GM23338 (cell line): ENCODE data around the gene HSPBP1. TPM values are rescaled to one million over a fixed set of nuclear protein-coding genes. Genes with fewer than 3 reads are reported as not detected.

ENCODE experiments used
- ATAC-seq: fragments of 200-7000 bp; cut with Tn5 transposase; 3 replicates; pipeline ENCODE4 v1.9.1; 2020
- DNase-seq: peaks from one replicate; pipeline ENCODE4 v3.0.0-alpha.2; 2015; ENCODE audit warnings: low spot score
- H2AFZ ChIP-seq: fragments of 200-600 bp; sonication (generic); 2 replicates; pipeline ENCODE4 v1.8.0; 2016; ENCODE audit warnings: antibody characterized with exemption, mild to moderate bottlenecking, moderate library complexity
- H3F3A ChIP-seq: fragments of 200-600 bp; sonication (generic); replicated peaks from 2 replicates; pipeline ENCODE4 v1.8.0; 2017; ENCODE audit warnings: antibody characterized with exemption, mixed run types, low read depth
- H3K27ac ChIP-seq: fragments of 200-600 bp; sonication (generic); 2 replicates; pipeline ENCODE4 v1.6.1; 2016; ENCODE audit warnings: low read depth
- H3K27me3 ChIP-seq: fragments of 200-600 bp; sonication (generic); 2 replicates; pipeline ENCODE4 v1.8.0; 2016; ENCODE audit warnings: mild to moderate bottlenecking, mixed run types, moderate library complexity; ENCODE audit not compliant: insufficient read depth
- H3K36me3 ChIP-seq: fragments of 200-600 bp; sonication (generic); 2 replicates; pipeline ENCODE4 v1.8.0; 2016; ENCODE audit warnings: mild to moderate bottlenecking; ENCODE audit not compliant: insufficient read depth
- H3K4me1 ChIP-seq: fragments of 200-600 bp; sonication (generic); 2 replicates; pipeline ENCODE4 v1.8.0; 2016; ENCODE audit warnings: mild to moderate bottlenecking, moderate library complexity; ENCODE audit not compliant: insufficient read depth
- H3K4me2 ChIP-seq: fragments of 200-600 bp; sonication (generic); 2 replicates; pipeline ENCODE4 v1.7.1; 2017; ENCODE audit warnings: mixed run types
- H3K4me3 ChIP-seq: fragments of 200-600 bp; sonication (generic); 2 replicates; pipeline ENCODE4 v1.6.1; 2016; ENCODE audit warnings: mixed run types
- H3K79me2 ChIP-seq: fragments of 200-600 bp; sonication (generic); replicated peaks from 2 replicates; pipeline ENCODE4 v1.8.0; 2017; ENCODE audit warnings: mild to moderate bottlenecking; ENCODE audit not compliant: insufficient read depth
- H3K9me2 ChIP-seq: fragments of 200-600 bp; sonication (generic); 2 replicates; pipeline ENCODE4 v1.8.0; 2017; ENCODE audit not compliant: insufficient read depth
- H4K20me1 ChIP-seq: fragments of 200-600 bp; sonication (generic); replicated peaks from 2 replicates; pipeline ENCODE4 v1.8.0; 2017; ENCODE audit warnings: mild to moderate bottlenecking; ENCODE audit not compliant: insufficient read depth
- H3K27ac Mint-ChIP-seq: 2 replicates; pipeline ENCODE4 v1.8.0; 2020; ENCODE audit warnings: inconsistent platforms, mild to moderate bottlenecking, moderate library complexity, mixed read lengths
- H3K27me3 Mint-ChIP-seq: 3 replicates; pipeline ENCODE4 v1.8.0; 2022; ENCODE audit warnings: low read depth, mild to moderate bottlenecking, moderate library complexity, mixed read lengths, inconsistent platforms; ENCODE audit not compliant: insufficient read depth, poor library complexity
- H3K36me3 Mint-ChIP-seq: 3 replicates; pipeline ENCODE4 v1.8.0; 2021; ENCODE audit warnings: low read depth, mild to moderate bottlenecking, inconsistent platforms, moderate library complexity, mixed read lengths
- H3K4me1 Mint-ChIP-seq: 3 replicates; pipeline ENCODE4 v1.8.0; 2020; ENCODE audit warnings: mild to moderate bottlenecking, inconsistent platforms, mixed read lengths
- H3K4me3 Mint-ChIP-seq: 3 replicates; pipeline ENCODE4 v1.8.0; 2021; ENCODE audit warnings: moderate library complexity, mild to moderate bottlenecking, inconsistent platforms, mixed read lengths
- H3K9me3 Mint-ChIP-seq: 3 replicates; pipeline ENCODE4 v1.8.0; 2020; ENCODE audit warnings: moderate library complexity, mild to moderate bottlenecking, inconsistent platforms, mixed read lengths
- CREB1 ChIP-seq: fragments of 250-450 bp; sonication (Bioruptor Pico); IDR thresholded peaks from 2 replicates; pipeline ENCODE4 v1.5.0; 2020; ENCODE audit warnings: low read depth, mild to moderate bottlenecking, moderate library complexity
- CTCF ChIP-seq, 2 experiments: fragments of 200-600 bp in 1 of 2; sonication (generic) in 1 of 2; conservative IDR thresholded peaks; 2 replicates each; pipeline versions ENCODE4 v1.5.1 to v1.6.1; 2016 to 2017; ENCODE audit warnings: antibody characterized with exemption in 2 of 2, low read depth in 2 of 2, mild to moderate bottlenecking in 2 of 2, moderate library complexity in 1 of 2
- EZH2 ChIP-seq: fragments of 200-600 bp; sonication (generic); IDR thresholded peaks from one replicate; pipeline ENCODE4 v1.8.0; 2017; ENCODE audit warnings: antibody characterized with exemption, mild to moderate bottlenecking, low read depth; ENCODE audit not compliant: unreplicated experiment
- EZH2phosphoT487 ChIP-seq: fragments of 200-600 bp; sonication (generic); IDR thresholded peaks from one replicate; pipeline ENCODE4 v1.8.1; 2018; ENCODE audit warnings: antibody characterized with exemption; ENCODE audit not compliant: unreplicated experiment
- JUNB ChIP-seq: IDR thresholded peaks from one replicate; pipeline ENCODE4 v1.6.1; 2016; ENCODE audit warnings: antibody characterized with exemption; ENCODE audit not compliant: unreplicated experiment
- NANOG ChIP-seq: IDR thresholded peaks from 2 replicates; pipeline ENCODE4 v1.6.1; 2016; ENCODE audit warnings: antibody characterized with exemption, borderline replicate concordance
- POLR2AphosphoS5 ChIP-seq: IDR thresholded peaks from 2 replicates; pipeline ENCODE4 v1.6.1; 2016; ENCODE audit warnings: antibody characterized with exemption, low read depth
- REST ChIP-seq: IDR thresholded peaks from one replicate; pipeline ENCODE4 v1.6.1; 2018; ENCODE audit warnings: antibody characterized with exemption; ENCODE audit not compliant: unreplicated experiment
- STAT1 ChIP-seq: IDR thresholded peaks from one replicate; pipeline ENCODE4 v1.6.1; 2016; ENCODE audit warnings: antibody characterized with exemption; ENCODE audit not compliant: unreplicated experiment
- ZNF114 ChIP-seq: fragments of 250-450 bp; sonication (Bioruptor Pico); IDR thresholded peaks from 2 replicates; pipeline ENCODE4 v1.5.0; 2020; ENCODE audit warnings: mild to moderate bottlenecking, moderate library complexity
- ZNF331 ChIP-seq: fragments of 250-450 bp; sonication (Bioruptor Pico); IDR thresholded peaks from 2 replicates; pipeline ENCODE4 v1.5.0; 2020; ENCODE audit warnings: low read depth, mild to moderate bottlenecking, moderate library complexity
- polyA plus RNA-seq: library from polyadenylated mRNA; unstranded; fragments of >200 nt; fragmentation: Nextera tagmentation; extraction: Ambion mirVana; gene quantifications from 2 replicates; pipeline ENCODE4 v1.2.1, GENCODE V29; 2016
- total RNA-seq: library from RNA; depleted of rRNA; stranded (reverse); fragments of >200 nt; shearing (Covaris generic); gene quantifications from 2 replicates; pipeline ENCODE4 v1.2.3, GENCODE V29; 2014
- TF ChIP-seq, protein P1 (sequence below): IDR thresholded peaks from 2 replicates; pipeline ENCODE4 v1.6.1; 2016; ENCODE audit warnings: antibody characterized with exemption

The HSPBP1 gene
- total and polyA plus RNA-seq, 2 experiments from 2014 or later: 83.6 to 91.1 TPM

DNA sequence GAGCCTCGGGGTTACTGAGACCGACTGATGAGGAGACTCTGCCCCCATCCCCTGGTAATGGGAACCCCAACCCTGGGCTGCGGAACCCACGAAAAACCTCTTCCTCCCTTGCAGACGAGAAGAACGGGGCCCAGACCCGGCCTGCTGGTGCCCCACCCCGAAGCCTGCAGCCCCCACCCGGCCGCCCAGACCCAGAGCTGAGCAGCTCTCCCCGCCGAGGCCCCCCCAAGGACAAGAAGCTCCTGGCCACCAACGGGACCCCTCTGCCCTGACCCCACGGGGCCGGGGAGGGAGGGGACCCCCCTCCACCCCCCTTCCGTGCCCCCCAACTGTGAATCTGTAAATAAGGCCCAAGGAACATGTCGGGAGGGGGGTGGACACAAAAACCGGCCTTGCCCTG lies 31.9 kb upstream of the HSPBP1 start (continued):
- no peak for TF ChIP-seq CTCF (conservative IDR thresholded peaks at IDR 0.05; ENCODE audit: low read depth in 2 of 2)
- TF ChIP-seq NANOG: no peak
- no peak for TF ChIP-seq POLR2AphosphoS5
- TF ChIP-seq REST: no peak
- no peak for TF ChIP-seq ZNF114 (CRISPR knock-in tag)
- TF ChIP-seq JUNB: no peak
- no peak for TF ChIP-seq EZH2
- TF ChIP-seq EZH2phosphoT487: no peak

DNA sequence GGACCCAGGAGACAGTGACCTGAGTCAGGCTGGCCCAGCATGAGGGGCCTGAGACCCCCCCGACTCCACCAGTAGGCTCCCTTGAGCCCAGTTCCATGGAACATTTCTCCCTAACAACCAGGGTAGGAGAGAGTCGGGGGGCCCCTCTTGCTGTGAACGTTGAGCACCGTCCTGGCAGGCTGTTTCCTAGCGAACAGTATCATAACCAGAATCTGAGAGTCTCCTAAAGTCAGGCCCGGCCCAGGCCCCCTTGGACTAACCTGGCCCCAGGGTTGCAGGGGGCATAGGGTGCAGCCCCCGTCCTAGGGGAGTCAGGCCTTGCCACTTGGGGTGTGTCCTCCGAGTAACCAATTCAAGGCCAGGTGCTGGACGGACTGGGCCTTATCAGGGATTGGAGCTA lies 31.5 kb upstream of the HSPBP1 start:
- no peak overlapping the region for H3K4me3 ChIP-seq
- Mint-ChIP-seq H3K9me3 (no peaks in the 10 kb centered on the region; the same call in 2 of the 3 replicates), H3K27me3 (peaks cover 9% of the 10 kb centered on the region), H3K27ac (no peak overlapping the region), H3K4me3 (no peak overlapping the region), H3K4me1 (peaks cover 6% of the 10 kb centered on the region), H3K36me3 (peaks cover 26% of the 10 kb centered on the region)
- no peak for ATAC-seq
- H3K4me1 ChIP-seq: peaks cover 5% of the 10 kb centered on the region; the same call in 1 of the 2 replicates
- no peaks in the 10 kb centered on the region for H3K9me2 ChIP-seq
- H4K20me1 ChIP-seq: no peaks in the 10 kb centered on the region; the same call in 1 of the 2 replicates
- no peak overlapping the region for H3K27ac ChIP-seq
- no peak for DNase-seq
- H2AFZ ChIP-seq: no peak overlapping the region
- no peak overlapping the region for H3K4me2 ChIP-seq
- H3K36me3 ChIP-seq: peaks cover 4% of the 10 kb centered on the region
- no peaks in the 10 kb centered on the region for H3K79me2 ChIP-seq
- TF ChIP-seq JUNB: no peak
- TF ChIP-seq POLR2AphosphoS5: no peak
- TF ChIP-seq ZNF114 (CRISPR knock-in tag): no peak
- TF ChIP-seq REST: no peak
- TF ChIP-seq CTCF (conservative IDR thresholded peaks at IDR 0.05; ENCODE audit: low read depth in 2 of 2): no peak
- no peak for TF ChIP-seq STAT1
- no peak for TF ChIP-seq CREB1 (CRISPR knock-in tag)
- TF ChIP-seq, protein P1, sequence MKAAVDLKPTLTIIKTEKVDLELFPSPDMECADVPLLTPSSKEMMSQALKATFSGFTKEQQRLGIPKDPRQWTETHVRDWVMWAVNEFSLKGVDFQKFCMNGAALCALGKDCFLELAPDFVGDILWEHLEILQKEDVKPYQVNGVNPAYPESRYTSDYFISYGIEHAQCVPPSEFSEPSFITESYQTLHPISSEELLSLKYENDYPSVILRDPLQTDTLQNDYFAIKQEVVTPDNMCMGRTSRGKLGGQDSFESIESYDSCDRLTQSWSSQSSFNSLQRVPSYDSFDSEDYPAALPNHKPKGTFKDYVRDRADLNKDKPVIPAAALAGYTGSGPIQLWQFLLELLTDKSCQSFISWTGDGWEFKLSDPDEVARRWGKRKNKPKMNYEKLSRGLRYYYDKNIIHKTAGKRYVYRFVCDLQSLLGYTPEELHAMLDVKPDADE: no peak
- TF ChIP-seq NANOG: no peak
- TF ChIP-seq EZH2: no peak
- TF ChIP-seq EZH2phosphoT487: no peak
- TF ChIP-seq ZNF331: no peak
- H3K27me3 ChIP-seq: no peaks in the 10 kb centered on the region
- H3F3A ChIP-seq: peaks cover under 1% of the 10 kb centered on the region; the same call in 1 of the 2 replicates
